Fibroblast of pulmonary artery (primary cell): Measurements from ENCODE around the gene NDUFA11.
A peak's percentile ranks its signal among the peaks of the same experiment; 100 is the strongest.

Source experiments
- DNase-seq: peaks from one replicate; pipeline ENCODE4 v3.0.0-alpha.2; 2010; ENCODE audit warnings: low read depth
- H3K4me3 ChIP-seq: replicated peaks from 2 replicates; pipeline ENCODE4 v1.5.1; 2011; ENCODE audit warnings: low read depth, mild to moderate bottlenecking, control low read depth, low read length, moderate library complexity
- TF ChIP-seq, protein P1 (sequence below): IDR thresholded peaks from 2 replicates; pipeline ENCODE4 v1.5.1; 2011; ENCODE audit warnings: mild to moderate bottlenecking, control low read depth, low read length, inconsistent platforms; ENCODE audit errors: missing control alignments

Gene NDUFA11

DNA sequence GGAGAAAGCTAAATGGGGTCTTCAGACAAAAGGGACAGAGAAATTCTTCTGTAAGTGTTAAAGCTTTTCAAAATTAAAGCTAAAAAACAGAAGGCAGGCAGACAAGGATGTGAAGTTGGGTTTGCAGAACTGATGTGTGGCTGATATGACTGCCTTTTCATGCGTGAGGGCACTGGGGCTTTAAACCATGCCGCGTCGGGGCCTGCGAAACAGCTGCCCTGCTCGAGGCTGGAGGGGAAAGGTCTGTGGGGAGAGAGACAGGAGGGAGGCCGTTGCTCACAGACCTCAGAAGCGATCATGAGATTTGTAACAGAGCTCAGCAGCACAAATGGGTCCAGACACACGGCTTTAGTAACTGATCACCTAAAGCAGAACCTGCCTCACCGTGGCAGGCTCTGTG, 34.0 kb upstream of the NDUFA11 start:
- TF ChIP-seq, protein P1, sequence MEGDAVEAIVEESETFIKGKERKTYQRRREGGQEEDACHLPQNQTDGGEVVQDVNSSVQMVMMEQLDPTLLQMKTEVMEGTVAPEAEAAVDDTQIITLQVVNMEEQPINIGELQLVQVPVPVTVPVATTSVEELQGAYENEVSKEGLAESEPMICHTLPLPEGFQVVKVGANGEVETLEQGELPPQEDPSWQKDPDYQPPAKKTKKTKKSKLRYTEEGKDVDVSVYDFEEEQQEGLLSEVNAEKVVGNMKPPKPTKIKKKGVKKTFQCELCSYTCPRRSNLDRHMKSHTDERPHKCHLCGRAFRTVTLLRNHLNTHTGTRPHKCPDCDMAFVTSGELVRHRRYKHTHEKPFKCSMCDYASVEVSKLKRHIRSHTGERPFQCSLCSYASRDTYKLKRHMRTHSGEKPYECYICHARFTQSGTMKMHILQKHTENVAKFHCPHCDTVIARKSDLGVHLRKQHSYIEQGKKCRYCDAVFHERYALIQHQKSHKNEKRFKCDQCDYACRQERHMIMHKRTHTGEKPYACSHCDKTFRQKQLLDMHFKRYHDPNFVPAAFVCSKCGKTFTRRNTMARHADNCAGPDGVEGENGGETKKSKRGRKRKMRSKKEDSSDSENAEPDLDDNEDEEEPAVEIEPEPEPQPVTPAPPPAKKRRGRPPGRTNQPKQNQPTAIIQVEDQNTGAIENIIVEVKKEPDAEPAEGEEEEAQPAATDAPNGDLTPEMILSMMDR = no peak
- no peak for DNase-seq

DNA sequence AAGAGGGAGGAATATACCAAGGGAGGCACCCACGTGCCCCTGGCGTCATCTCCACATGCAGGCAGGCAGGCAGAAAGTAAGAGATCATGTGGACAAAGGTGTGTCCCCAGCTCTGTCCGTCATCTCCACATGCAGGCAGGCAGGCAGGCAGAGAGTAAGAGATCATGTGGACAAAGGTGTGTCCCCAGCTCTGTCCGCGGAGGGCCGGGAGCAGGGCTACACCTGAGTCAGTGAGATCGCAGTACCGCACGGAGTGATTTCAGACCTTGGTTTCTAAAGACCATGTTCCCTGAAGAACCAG, 32.7 kb upstream of the NDUFA11 start:
- TF ChIP-seq, protein P1 = no peak
- no peak overlapping the region for H3K4me3 ChIP-seq
- no peak for DNase-seq

More for the DNA sequence above, 34.0 kb upstream of the NDUFA11 start:
- no peak overlapping the region for H3K4me3 ChIP-seq

DNA sequence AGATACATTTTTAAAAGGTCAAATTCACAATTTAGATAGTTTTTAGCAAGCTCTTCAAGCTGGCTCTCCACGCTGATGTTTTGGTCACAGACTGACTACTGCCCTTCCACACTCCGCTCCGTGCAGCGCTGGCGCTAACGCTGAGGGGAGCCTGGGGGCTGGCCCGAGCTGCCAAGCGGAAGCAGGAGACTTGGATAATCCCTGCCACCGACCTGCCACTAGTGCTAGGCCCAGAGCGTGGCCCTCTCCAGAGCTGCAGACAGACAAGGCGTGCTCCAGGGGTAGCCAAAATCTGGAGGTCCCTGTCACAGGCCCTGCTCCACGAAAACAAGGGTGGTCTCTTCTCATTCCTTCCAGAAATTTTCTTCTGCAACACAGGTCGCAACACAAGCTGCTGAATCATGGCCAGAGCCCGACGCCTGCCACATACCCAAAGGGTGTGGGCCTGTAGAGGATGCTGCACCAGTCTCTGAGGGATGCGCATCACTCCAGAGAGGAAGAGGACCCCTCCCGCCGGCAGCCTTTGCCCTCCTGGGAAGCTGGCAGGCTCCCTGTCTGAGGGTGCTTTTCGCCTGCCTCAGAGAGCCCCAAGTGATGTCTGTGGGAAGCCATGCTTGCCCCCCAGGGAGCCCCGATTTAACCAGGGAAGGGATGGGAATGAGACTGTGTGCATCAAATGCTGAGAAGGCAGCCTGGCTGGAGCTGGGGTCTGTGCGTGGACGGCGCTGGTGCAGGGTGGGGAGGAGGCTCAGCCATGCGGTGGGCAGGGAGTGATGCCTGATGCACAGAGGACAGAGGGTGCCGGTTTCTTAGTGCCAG, 32.1 kb upstream of the NDUFA11 start:
- no peak for DNase-seq
- H3K4me3 ChIP-seq = no peak overlapping the region
- TF ChIP-seq, protein P1 = no peak

DNA sequence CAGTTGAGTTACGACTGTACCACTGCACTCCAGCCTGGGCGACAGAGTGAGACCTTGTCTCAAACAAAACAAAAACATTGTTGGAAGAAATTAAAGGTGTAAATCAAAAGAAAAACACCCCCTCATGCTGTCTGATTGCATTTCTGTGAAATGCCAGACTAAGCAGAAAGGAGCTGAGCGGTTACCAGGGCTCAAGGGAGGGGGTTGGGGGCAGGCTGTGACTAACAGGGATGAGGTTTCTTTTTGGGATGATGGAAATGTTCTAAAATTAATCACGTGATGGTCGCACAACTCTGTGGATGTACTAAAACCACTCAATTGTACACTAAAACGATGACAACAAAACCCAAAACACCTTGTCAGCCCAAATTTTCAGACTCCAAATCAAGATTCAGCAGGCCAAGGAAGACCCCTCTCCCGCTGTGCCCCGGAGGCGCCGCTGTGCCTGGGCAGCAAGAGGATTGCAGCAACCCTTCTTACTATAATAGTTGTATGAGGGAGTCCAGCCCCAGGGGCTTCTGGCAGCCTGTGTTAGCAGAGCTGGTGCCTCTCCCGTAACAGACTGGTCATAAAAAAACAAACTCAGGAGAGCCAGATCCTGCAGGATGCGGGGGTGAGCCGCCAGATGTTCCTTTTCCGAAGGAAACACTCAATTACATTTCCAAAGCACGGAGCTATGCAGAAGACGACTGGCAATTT, 31.3 kb upstream of the NDUFA11 start:
- H3K4me3 ChIP-seq = no peak overlapping the region
- TF ChIP-seq, protein P1 = no peak
- DNase-seq = peak; percentile 71

DNA sequence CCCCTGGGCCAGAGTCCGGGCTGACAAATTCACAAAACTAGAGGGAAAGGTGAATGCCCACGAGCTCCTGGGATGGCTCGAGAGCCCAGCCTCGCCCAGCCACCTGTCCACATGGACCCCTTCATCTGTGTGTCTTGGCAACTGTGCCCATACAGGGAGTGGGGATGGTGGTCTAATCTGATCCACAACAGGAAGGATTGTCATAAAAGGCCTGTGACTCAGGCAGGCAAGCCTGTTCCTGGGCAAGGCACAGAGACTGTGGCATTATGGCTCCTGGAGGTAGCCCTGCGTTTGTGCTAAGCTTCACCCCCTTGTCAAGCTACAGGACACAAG, 30.4 kb upstream of the NDUFA11 start:
- TF ChIP-seq, protein P1 = no peak

DNA sequence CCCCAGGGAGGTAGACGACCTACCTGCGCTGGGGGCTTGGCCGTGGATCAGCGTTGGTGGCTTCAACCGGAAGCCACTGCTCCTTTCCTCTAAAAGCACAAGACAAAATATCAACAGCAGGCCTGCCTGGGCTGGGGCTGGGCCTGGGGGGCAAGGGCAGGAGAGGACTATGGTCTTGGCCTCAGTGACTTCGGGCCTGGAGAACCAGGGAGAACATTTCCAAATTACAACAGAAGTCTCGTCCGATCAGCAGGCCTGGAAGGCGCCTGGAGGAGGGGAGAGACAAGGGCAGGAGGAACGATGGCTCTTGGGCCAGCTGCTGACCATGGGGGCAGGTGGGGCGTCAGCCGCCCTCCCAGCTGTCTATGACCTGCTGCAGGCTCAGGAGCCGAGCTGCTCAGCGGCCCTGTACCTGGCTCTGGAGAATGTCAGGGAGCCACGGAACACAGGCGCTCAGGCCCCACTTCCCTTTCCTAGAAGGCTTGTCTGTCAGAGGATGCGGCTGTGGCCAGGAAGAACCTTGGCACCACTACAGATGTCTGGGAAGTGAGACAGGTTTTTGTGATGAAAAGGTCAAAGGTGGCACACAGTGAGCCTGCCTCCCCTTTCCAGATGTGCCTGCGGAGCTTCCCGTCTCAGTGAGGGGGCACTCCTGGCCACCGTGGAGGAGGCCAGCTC, 29.9 kb upstream of the NDUFA11 start:
- TF ChIP-seq, protein P1 = no peak
- no peak overlapping the region for H3K4me3 ChIP-seq
- DNase-seq = no peak

More for the DNA sequence above, 30.4 kb upstream of the NDUFA11 start:
- no peak for DNase-seq
- no peak overlapping the region for H3K4me3 ChIP-seq
